Activated T-cell treated with anti-CD3 and anti-CD28 coated beads, Interleukin-2, amount 50 U/mL, for 72 hours (primary cell): ENCODE data around the gene TSPAN15. TPM values are rescaled to one million over a fixed set of nuclear protein-coding genes. Genes with fewer than 3 reads are reported as not detected.

Source experiments
- ATAC-seq, 2 donors: fragments of 150-1000 bp; cut with Tn5 transposase; replicated peaks in 1 of 2; 2 replicates each; pipeline ENCODE4 v1.10.0; 2021; ENCODE audit warnings: moderate library complexity in 2 of 2, mild to moderate bottlenecking in 1 of 2
- DNase-seq, 2 donors: peaks; one replicate each; pipeline ENCODE4 v3.0.0; 2021 to 2022; ENCODE audit warnings: mixed read lengths in 1 of 2
- H3K27ac Mint-ChIP-seq: one replicate; pipeline ENCODE4 v1.8.0; 2022; ENCODE audit warnings: mild to moderate bottlenecking, moderate library complexity, mixed read lengths
- H3K27me3 Mint-ChIP-seq: one replicate; pipeline ENCODE4 v1.8.0; 2022; ENCODE audit warnings: low read depth, mixed read lengths
- H3K36me3 Mint-ChIP-seq, 2 donors: one replicate each; pipeline ENCODE4 v1.8.0; 2022; ENCODE audit warnings: mixed read lengths in 2 of 2, mild to moderate bottlenecking in 1 of 2; ENCODE audit not compliant: insufficient read depth in 2 of 2
- H3K4me1 Mint-ChIP-seq: one replicate; pipeline ENCODE4 v1.8.0; 2022; ENCODE audit warnings: low read depth, mixed read lengths
- H3K4me3 Mint-ChIP-seq, 2 donors: one replicate each; pipeline ENCODE4 v1.8.0; 2022; ENCODE audit warnings: mild to moderate bottlenecking in 2 of 2, mixed read lengths in 2 of 2, moderate library complexity in 2 of 2
- H3K9me3 Mint-ChIP-seq, 2 donors: one replicate each; pipeline ENCODE4 v1.8.0; 2022; ENCODE audit warnings: mixed read lengths in 2 of 2
- total RNA-seq, 2 donors: library from RNA; stranded (reverse); gene quantifications; one replicate each; pipeline ENCODE4 v1.2.3, GENCODE V29; 2022

TSPAN15 gene
- total RNA-seq = 1 to 10 TPM; 1.5 to 1.8 TPM

GRCh38 chr10:69451209-69451783 is at the start of gene TSPAN15:
TSPAN15 (plus strand) TSS chr10:69451465; CDS start chr10:69451595, 130 bp downstream.
- Mint-ChIP-seq H3K36me3 (no peaks in the 10 kb centered on the region), H3K27me3 (peaks cover 11% of the 10 kb centered on the region), H3K9me3 (no peaks in the 10 kb centered on the region), H3K27ac (no peak within 1 kb of the TSS), H3K4me1 (peaks cover 21% of the 10 kb centered on the region), H3K4me3 (peak within 1 kb of the TSS; percentile 95 to 97)
- DNase-seq (peak; percentile 82 to 84), ATAC-seq (peak; percentile 95 to 96)

- Mint-ChIP-seq H3K4me1 (peaks cover 10% of the 10 kb centered on the region), H3K4me3 (no peak overlapping the region), H3K27ac (no peak overlapping the region), H3K9me3 (no peaks in the 10 kb centered on the region), H3K27me3 (no peaks in the 10 kb centered on the region), H3K36me3 (peaks cover 5 to 15% of the 10 kb centered on the region in 2 donors)
- DNase-seq (no peak), ATAC-seq (no peak)
These were observed 48.9 kb upstream of the TSPAN15 start for GRCh38 chr10:69402386-69402785.

GRCh38 chr10:69403066-69403465 is 48.2 kb upstream of the TSPAN15 start:
- H3K9me3 Mint-ChIP-seq = no peaks in the 10 kb centered on the region
- H3K27ac Mint-ChIP-seq = no peak overlapping the region
- no peak overlapping the region for H3K4me3 Mint-ChIP-seq
- peaks cover 5 to 15% of the 10 kb centered on the region in 2 donors for H3K36me3 Mint-ChIP-seq
- no peak for DNase-seq
- no peak for ATAC-seq
- H3K27me3 Mint-ChIP-seq = no peaks in the 10 kb centered on the region
- H3K4me1 Mint-ChIP-seq = peaks cover 15% of the 10 kb centered on the region

GRCh38 chr10:69403519-69403918 is 47.7 kb upstream of the TSPAN15 start:
- H3K9me3 Mint-ChIP-seq = no peaks in the 10 kb centered on the region
- no peak for DNase-seq
- H3K27ac Mint-ChIP-seq = no peak overlapping the region
- ATAC-seq = no peak
- peaks cover 5 to 15% of the 10 kb centered on the region in 2 donors for H3K36me3 Mint-ChIP-seq
- no peaks in the 10 kb centered on the region for H3K27me3 Mint-ChIP-seq
- no peak overlapping the region for H3K4me3 Mint-ChIP-seq
- H3K4me1 Mint-ChIP-seq = peaks cover 20% of the 10 kb centered on the region

- Mint-ChIP-seq H3K27ac (no peak overlapping the region), H3K4me3 (no peak overlapping the region), H3K4me1 (peaks cover 30% of the 10 kb centered on the region), H3K9me3 (no peaks in the 10 kb centered on the region), H3K27me3 (no peaks in the 10 kb centered on the region), H3K36me3 (peaks cover 5 to 13% of the 10 kb centered on the region in 2 donors)
- no peak for DNase-seq
- ATAC-seq = no peak
These were observed 46.5 kb upstream of the TSPAN15 start for GRCh38 chr10:69404786-69405185.

GRCh38 chr10:69405221-69405620 is 46.0 kb upstream of the TSPAN15 start:
- DNase-seq = no peak
- Mint-ChIP-seq H3K36me3 (peaks cover 3 to 13% of the 10 kb centered on the region in 2 donors), H3K27me3 (no peaks in the 10 kb centered on the region), H3K27ac (no peak overlapping the region), H3K9me3 (no peaks in the 10 kb centered on the region), H3K4me3 (no peak overlapping the region), H3K4me1 (peaks cover 33% of the 10 kb centered on the region)
- ATAC-seq = no peak

- no peaks in the 10 kb centered on the region for H3K27me3 Mint-ChIP-seq
- H3K27ac Mint-ChIP-seq = no peak overlapping the region
- H3K36me3 Mint-ChIP-seq = peaks cover 3 to 8% of the 10 kb centered on the region in 2 donors
- no peak overlapping the region for H3K4me3 Mint-ChIP-seq
- no peaks in the 10 kb centered on the region for H3K9me3 Mint-ChIP-seq
- DNase-seq (no peak), ATAC-seq (no peak)
- peaks cover 33% of the 10 kb centered on the region for H3K4me1 Mint-ChIP-seq
These were observed 44.9 kb upstream of the TSPAN15 start for GRCh38 chr10:69406302-69406811.

- DNase-seq (no peak), ATAC-seq (no peak)
- Mint-ChIP-seq H3K9me3 (no peaks in the 10 kb centered on the region), H3K36me3 (peaks cover 1 to 5% of the 10 kb centered on the region in 2 donors), H3K4me1 (peaks cover 33% of the 10 kb centered on the region), H3K4me3 (no peak overlapping the region), H3K27me3 (no peaks in the 10 kb centered on the region), H3K27ac (peak overlapping the region; percentile 40)
These were observed 44.3 kb upstream of the TSPAN15 start for GRCh38 chr10:69406816-69407580.

GRCh38 chr10:69407621-69408301 is 43.5 kb upstream of the TSPAN15 start:
- peak; percentile 33 to 42 for DNase-seq
- Mint-ChIP-seq H3K4me3 (peak overlapping the region; percentile 45 to 86), H3K27ac (peak overlapping the region; percentile 40), H3K4me1 (peaks cover 33% of the 10 kb centered on the region), H3K27me3 (no peaks in the 10 kb centered on the region), H3K36me3 (peaks cover 1% of the 10 kb centered on the region in 2 donors), H3K9me3 (no peaks in the 10 kb centered on the region)
- no peak for ATAC-seq

GRCh38 chr10:69408318-69409175 is 42.7 kb upstream of the TSPAN15 start:
- H3K4me3 Mint-ChIP-seq = peak overlapping the region; percentile 84 to 86
- ATAC-seq = peak; percentile 95

GRCh38 chr10:69409176-69409495 is 42.1 kb upstream of the TSPAN15 start:
- ATAC-seq = no peak
- H3K27ac Mint-ChIP-seq = no peak overlapping the region

More at GRCh38 chr10:69408318-69409175, 42.7 kb upstream of the TSPAN15 start:
- Mint-ChIP-seq H3K27me3 (no peaks in the 10 kb centered on the region), H3K9me3 (no peaks in the 10 kb centered on the region), H3K27ac (peak overlapping the region; percentile 66), H3K36me3 (peaks cover 1% of the 10 kb centered on the region in 2 donors), H3K4me1 (peaks cover 37% of the 10 kb centered on the region)
- peak; percentile 93 for DNase-seq

GRCh38 chr10:69409968-69410367 is 41.3 kb upstream of the TSPAN15 start:
- Mint-ChIP-seq H3K9me3 (no peaks in the 10 kb centered on the region), H3K36me3 (no peaks in the 10 kb centered on the region), H3K4me1 (peaks cover 37% of the 10 kb centered on the region), H3K27ac (no peak overlapping the region), H3K27me3 (no peaks in the 10 kb centered on the region), H3K4me3 (no peak overlapping the region)
- ATAC-seq (no peak), DNase-seq (peak in 1 of 2 donors; percentile 14)

More at GRCh38 chr10:69409176-69409495, 42.1 kb upstream of the TSPAN15 start:
- Mint-ChIP-seq H3K36me3 (peaks cover 0 to 1% of the 10 kb centered on the region in 2 donors), H3K9me3 (no peaks in the 10 kb centered on the region), H3K4me3 (peak overlapping the region in 1 of 2 donors; percentile 57), H3K27me3 (no peaks in the 10 kb centered on the region), H3K4me1 (peaks cover 37% of the 10 kb centered on the region)
- no peak for DNase-seq
